CD14-positive monocyte (primary cell): ENCODE measurements around the gene OLFM1. TPM values are rescaled to one million over a fixed set of nuclear protein-coding genes. Genes with fewer than 3 reads are reported as not detected.
A peak's percentile ranks its signal among the peaks of the same experiment; 100 is the strongest.

Experiments
- DNase-seq, 3 donors: peaks; one replicate each; pipeline ENCODE4 v3.0.0-alpha.2; 2011 to 2022
- H2AFZ ChIP-seq: 2 replicates; pipeline ENCODE4 v1.6.0; 2012; ENCODE audit warnings: mild to moderate bottlenecking, low read depth, low read length, inconsistent platforms; ENCODE audit not compliant: insufficient read depth, poor library complexity, severe bottlenecking
- H3K27ac ChIP-seq, 2 donors: 1 replicate in 1 of 2; 2 replicates in 1 of 2; pipeline ENCODE4 v1.5.1; 2012 to 2013; ENCODE audit warnings: low read length in 2 of 2, control low read depth in 1 of 2, inconsistent platforms in 1 of 2, low read depth in 1 of 2, mild to moderate bottlenecking in 1 of 2
- H3K27me3 ChIP-seq, 2 donors: one replicate each; pipeline versions ENCODE4 v1.6.0 to v1.6.1; 2011 to 2013; ENCODE audit warnings: low read length in 2 of 2; ENCODE audit not compliant: control insufficient read depth in 2 of 2, insufficient read depth in 2 of 2
- H3K36me3 ChIP-seq, 2 donors: replicated peaks in 1 of 2; 1 replicate in 1 of 2; 2 replicates in 1 of 2; pipeline versions ENCODE4 v1.5.1 to v1.6.1; 2012 to 2013; ENCODE audit warnings: low read length in 2 of 2, control low read depth in 1 of 2, inconsistent platforms in 1 of 2, mild to moderate bottlenecking in 1 of 2; ENCODE audit not compliant: insufficient read depth in 2 of 2, control insufficient read depth in 1 of 2
- H3K4me1 ChIP-seq, 2 donors: 1 replicate in 1 of 2; 2 replicates in 1 of 2; pipeline versions ENCODE4 v1.5.1 to v1.6.1; 2012 to 2013; ENCODE audit warnings: low read length in 2 of 2, control low read depth in 1 of 2, inconsistent platforms in 1 of 2, mild to moderate bottlenecking in 1 of 2, moderate library complexity in 1 of 2; ENCODE audit not compliant: insufficient read depth in 2 of 2, control insufficient read depth in 1 of 2
- H3K4me2 ChIP-seq: replicated peaks from 2 replicates; pipeline ENCODE3; 2012; ENCODE audit warnings: low read length, moderate library complexity, mild to moderate bottlenecking; ENCODE audit not compliant: poor library complexity, severe bottlenecking; ENCODE audit errors: extremely low read depth
- H3K4me3 ChIP-seq, 3 experiments: fragments of 200-600 bp in 1 of 3; sonication (generic) in 1 of 3; replicated peaks in 1 of 3; 1 replicate in 2 of 3; 2 replicates in 1 of 3; pipeline ENCODE4 v1.5.1; 2011 to 2013; ENCODE audit warnings: low read length in 3 of 3, mild to moderate bottlenecking in 3 of 3, control low read depth in 2 of 3, low read depth in 2 of 3, inconsistent platforms in 1 of 3, moderate library complexity in 1 of 3
- H3K79me2 ChIP-seq: 2 replicates; pipeline ENCODE4 v1.6.0; 2012; ENCODE audit warnings: mild to moderate bottlenecking, control low read depth, inconsistent platforms, low read length, moderate library complexity; ENCODE audit not compliant: insufficient read depth
- H3K9ac ChIP-seq: 2 replicates; pipeline ENCODE4 v1.6.0; 2017; ENCODE audit warnings: low read length, mild to moderate bottlenecking; ENCODE audit not compliant: insufficient read depth, poor library complexity, severe bottlenecking
- H3K9me3 ChIP-seq, 2 donors: replicated peaks in 1 of 2; 1 replicate in 1 of 2; 2 replicates in 1 of 2; pipeline versions ENCODE4 v1.5.1 to v1.6.1; 2012 to 2013; ENCODE audit warnings: low read length in 2 of 2, control low read depth in 1 of 2; ENCODE audit not compliant: control insufficient read depth in 1 of 2, insufficient read depth in 1 of 2
- H4K20me1 ChIP-seq: 2 replicates; pipeline ENCODE4 v1.6.0; 2012; ENCODE audit warnings: mild to moderate bottlenecking, low read length, control low read depth, moderate library complexity; ENCODE audit not compliant: insufficient read depth
- H3K27ac Mint-ChIP-seq, 7 donors: one replicate each; pipeline ENCODE4 v1.8.0; 2020; ENCODE audit warnings: mild to moderate bottlenecking in 7 of 7, mixed read lengths in 7 of 7, moderate library complexity in 6 of 7, inconsistent platforms in 2 of 7
- H3K27me3 Mint-ChIP-seq, 3 donors: one replicate each; pipeline ENCODE4 v1.8.0; 2021 to 2022; ENCODE audit warnings: low read depth in 3 of 3, mild to moderate bottlenecking in 3 of 3, mixed read lengths in 3 of 3, moderate library complexity in 3 of 3, inconsistent platforms in 1 of 3
- H3K36me3 Mint-ChIP-seq, 2 donors: one replicate each; pipeline ENCODE4 v1.8.0; 2020; ENCODE audit warnings: mixed read lengths in 2 of 2, inconsistent platforms in 1 of 2, mild to moderate bottlenecking in 1 of 2
- H3K4me1 Mint-ChIP-seq: one replicate; pipeline ENCODE4 v1.8.0; 2020; ENCODE audit warnings: mild to moderate bottlenecking, mixed read lengths
- H3K4me3 Mint-ChIP-seq, 2 donors: one replicate each; pipeline ENCODE4 v1.8.0; 2020; ENCODE audit warnings: mild to moderate bottlenecking in 2 of 2, mixed read lengths in 2 of 2, moderate library complexity in 1 of 2
- H3K9me3 Mint-ChIP-seq, 7 donors: one replicate each; pipeline ENCODE4 v1.8.0; 2020 to 2022; ENCODE audit warnings: mixed read lengths in 7 of 7, mild to moderate bottlenecking in 6 of 7, moderate library complexity in 6 of 7, inconsistent platforms in 2 of 7
- WGBS: methylation state at CpG from one replicate; pipeline ENCODE4 v1.1.5; 2013; ENCODE audit warnings: missing lambda C conversion rate; ENCODE audit not compliant: insufficient coverage; 5-methylcytosine and 5-hydroxymethylcytosine counted together
- intact Hi-C, 2 donors: fragments of 100-400 bp; cut with micrococcal nuclease; formaldehyde crosslinking; loops; one replicate each; pipeline versions ENCODE4 v1.15.0 to v1.15.1; 2023
- polyA plus RNA-seq, 3 donors: library from polyadenylated mRNA; depleted of rRNA in 1 of 3; unstranded in 2 of 3; stranded (reverse) in 1 of 3; fragments of 300-500 nt in 2 of 3; fragments of >200 nt in 1 of 3; fragmentation: Illumina TruSeq in 2 of 3; gene quantifications; 1 replicate in 2 of 3; 2 replicates in 1 of 3; pipeline ENCODE4 v1.2.3, GENCODE V29; 2012 to 2021
- TF ChIP-seq, protein P1 (sequence below): fragments of 200-600 bp; IDR thresholded peaks from one replicate; pipeline ENCODE4 v1.8.0; 2022; ENCODE audit warnings: antibody characterized with exemption, mild to moderate bottlenecking

Gene OLFM1
- polyA plus RNA-seq, 3 donors = 7.6 to 10.9 (median 9.4) TPM

DNA sequence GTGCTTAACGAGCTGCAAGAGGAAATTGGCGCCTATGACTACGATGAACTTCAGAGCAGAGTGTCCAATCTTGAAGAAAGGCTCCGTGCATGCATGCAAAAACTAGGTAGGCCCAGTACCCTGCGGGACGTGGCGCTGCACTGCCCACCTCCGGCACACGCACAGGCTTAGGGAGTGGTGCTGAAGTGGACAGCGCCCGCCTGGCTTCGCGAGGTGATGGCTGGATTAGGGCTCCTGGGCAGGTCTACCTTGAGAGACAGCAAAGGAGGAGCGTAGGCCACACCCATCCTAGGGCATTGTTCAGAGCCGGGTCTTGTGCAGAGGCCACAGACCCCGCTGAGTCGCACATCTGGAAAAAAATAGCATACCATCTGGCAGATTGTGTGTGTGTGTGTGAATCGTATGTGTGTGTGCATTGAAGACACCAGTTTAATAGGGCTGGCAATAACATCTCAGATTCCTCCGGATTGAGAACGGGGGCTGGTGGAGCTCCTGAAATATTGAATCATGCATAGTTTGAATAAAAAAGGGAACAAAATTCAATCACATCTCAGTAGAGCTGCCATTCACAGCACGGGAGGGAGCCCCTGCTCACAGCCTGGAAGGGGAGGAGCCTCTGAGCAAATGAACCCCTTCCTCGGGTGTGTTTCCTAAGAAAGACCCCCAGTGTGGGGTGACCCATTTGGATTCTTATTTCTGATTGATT lies 11.1 kb downstream of the OLFM1 start:
- Mint-ChIP-seq H3K36me3 (no peaks in the 10 kb centered on the region), H3K4me1 (no peaks in the 10 kb centered on the region), H3K9me3 (peaks cover 0 to 2% (median 0%) of the 10 kb centered on the region in 7 donors), H3K27ac (no peak overlapping the region), H3K27me3 (peaks cover 20 to 30% (median 21%) of the 10 kb centered on the region in 3 donors), H3K4me3 (peak overlapping the region in 1 of 2 donors; percentile 13)
- H4K20me1 ChIP-seq = peaks cover 20% of the 10 kb centered on the region
- H3K27me3 ChIP-seq = peaks cover 3 to 4% of the 10 kb centered on the region in 2 donors
- H3K9ac ChIP-seq = no peak overlapping the region
- intact Hi-C loops = no loop called here
- DNase-seq = no peak
- WGBS = 37% methylated on average over 20 of the region's 22 CpGs
- TF ChIP-seq, protein P1, sequence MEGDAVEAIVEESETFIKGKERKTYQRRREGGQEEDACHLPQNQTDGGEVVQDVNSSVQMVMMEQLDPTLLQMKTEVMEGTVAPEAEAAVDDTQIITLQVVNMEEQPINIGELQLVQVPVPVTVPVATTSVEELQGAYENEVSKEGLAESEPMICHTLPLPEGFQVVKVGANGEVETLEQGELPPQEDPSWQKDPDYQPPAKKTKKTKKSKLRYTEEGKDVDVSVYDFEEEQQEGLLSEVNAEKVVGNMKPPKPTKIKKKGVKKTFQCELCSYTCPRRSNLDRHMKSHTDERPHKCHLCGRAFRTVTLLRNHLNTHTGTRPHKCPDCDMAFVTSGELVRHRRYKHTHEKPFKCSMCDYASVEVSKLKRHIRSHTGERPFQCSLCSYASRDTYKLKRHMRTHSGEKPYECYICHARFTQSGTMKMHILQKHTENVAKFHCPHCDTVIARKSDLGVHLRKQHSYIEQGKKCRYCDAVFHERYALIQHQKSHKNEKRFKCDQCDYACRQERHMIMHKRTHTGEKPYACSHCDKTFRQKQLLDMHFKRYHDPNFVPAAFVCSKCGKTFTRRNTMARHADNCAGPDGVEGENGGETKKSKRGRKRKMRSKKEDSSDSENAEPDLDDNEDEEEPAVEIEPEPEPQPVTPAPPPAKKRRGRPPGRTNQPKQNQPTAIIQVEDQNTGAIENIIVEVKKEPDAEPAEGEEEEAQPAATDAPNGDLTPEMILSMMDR = no peak
- no peak overlapping the region for H3K4me2 ChIP-seq
- no peaks in the 10 kb centered on the region for H3K36me3 ChIP-seq
- no peaks in the 10 kb centered on the region for H3K79me2 ChIP-seq
- H3K4me1 ChIP-seq = no peaks in the 10 kb centered on the region
- no peak overlapping the region for H2AFZ ChIP-seq
- no peak overlapping the region for H3K27ac ChIP-seq
- H3K4me3 ChIP-seq = no peak overlapping the region
- H3K9me3 ChIP-seq = no peaks in the 10 kb centered on the region

DNA sequence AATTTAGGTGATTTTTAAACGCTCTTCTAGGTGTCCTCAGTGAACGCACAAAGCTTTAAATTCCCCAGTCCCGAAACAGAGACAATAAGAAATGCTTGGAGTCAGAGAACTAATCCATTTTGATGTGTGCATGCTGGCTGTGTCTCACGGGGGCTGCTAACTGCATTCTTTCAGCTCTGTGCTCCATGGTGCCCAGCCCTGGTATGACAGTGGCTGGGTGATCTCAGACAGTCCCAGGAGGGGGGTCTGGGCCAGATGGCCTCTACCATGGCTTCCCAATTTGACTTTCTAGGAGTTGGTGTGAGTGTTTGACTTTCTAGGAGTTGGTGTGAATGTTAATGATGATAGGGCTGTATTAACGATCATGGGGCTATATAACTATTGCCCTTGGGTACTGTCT lies 12.1 kb downstream of the OLFM1 start:
- H3K27ac Mint-ChIP-seq = no peak overlapping the region
- peaks cover 3 to 4% of the 10 kb centered on the region in 2 donors for H3K27me3 ChIP-seq
- WGBS = 93% methylated on average over 4 of the region's 5 CpGs
- no peak overlapping the region for H2AFZ ChIP-seq
- H3K9me3 ChIP-seq = no peaks in the 10 kb centered on the region
- intact Hi-C loops = no loop called here
- H3K27me3 Mint-ChIP-seq = peaks cover 13 to 31% (median 19%) of the 10 kb centered on the region in 3 donors
- no peaks in the 10 kb centered on the region for H3K36me3 ChIP-seq
- H3K4me3 ChIP-seq = no peak overlapping the region
- H3K9me3 Mint-ChIP-seq = peaks cover 0 to 2% (median 0%) of the 10 kb centered on the region in 7 donors
- no peak overlapping the region for H3K4me2 ChIP-seq
- no peaks in the 10 kb centered on the region for H3K36me3 Mint-ChIP-seq
- peaks cover 15% of the 10 kb centered on the region for H4K20me1 ChIP-seq
- H3K9ac ChIP-seq = no peak overlapping the region
- no peaks in the 10 kb centered on the region for H3K4me1 Mint-ChIP-seq
- DNase-seq = no peak
- TF ChIP-seq, protein P1 = no peak
- H3K27ac ChIP-seq = no peak overlapping the region
- H3K4me3 Mint-ChIP-seq = no peak overlapping the region
- no peaks in the 10 kb centered on the region for H3K4me1 ChIP-seq
- H3K79me2 ChIP-seq = no peaks in the 10 kb centered on the region
